OCI-LY3 (cell line): ENCODE results near the gene DOCK9.

Source experiments
- H2AFZ ChIP-seq: fragments of 200-600, 300-600 bp; shearing (Covaris generic); 2 replicates; pipeline ENCODE4 v1.6.0; 2014; ENCODE audit warnings: antibody characterized with exemption, low read depth, low read length
- H3K27ac ChIP-seq: fragments of 200-600, 300-600 bp; sonication (generic); 2 replicates; pipeline ENCODE4 v1.5.1; 2014; ENCODE audit warnings: mild to moderate bottlenecking, low read length, moderate library complexity, mixed read lengths
- H3K27me3 ChIP-seq: fragments of 200-600, 300-600 bp; sonication (generic); 2 replicates; pipeline ENCODE4 v1.6.1; 2014; ENCODE audit warnings: low read depth, low read length, mixed read lengths
- H3K36me3 ChIP-seq: fragments of 200-600, 300-600 bp; sonication (generic); replicated peaks from 2 replicates; pipeline ENCODE3; 2014; ENCODE audit warnings: low read depth, low read length, mixed read lengths
- H3K4me1 ChIP-seq: fragments of 300-600, 200-600 bp; sonication (generic); 2 replicates; pipeline ENCODE4 v1.6.1; 2014; ENCODE audit warnings: low read length, mixed read lengths
- H3K4me2 ChIP-seq: fragments of 200-600, 300-600 bp; sonication (generic); 2 replicates; pipeline ENCODE4 v1.6.1; 2014; ENCODE audit warnings: low read length, mixed read lengths
- H3K4me3 ChIP-seq: fragments of 300-600, 200-600 bp; sonication (generic); 2 replicates; pipeline ENCODE4 v1.5.1; 2014; ENCODE audit warnings: antibody characterized with exemption, mild to moderate bottlenecking, low read length, moderate library complexity
- H3K79me2 ChIP-seq: fragments of 300-600, 200-600 bp; shearing (Covaris generic); 2 replicates; pipeline ENCODE4 v1.6.1; 2014; ENCODE audit warnings: mild to moderate bottlenecking, low read length, mixed read lengths
- H3K9ac ChIP-seq: fragments of 300-600, 200-600 bp; shearing (Covaris generic); 2 replicates; pipeline ENCODE4 v1.6.0; 2014; ENCODE audit warnings: mild to moderate bottlenecking, low read length, moderate library complexity
- H3K9me3 ChIP-seq: fragments of 200-600, 300-600 bp; shearing (Covaris generic); 2 replicates; pipeline ENCODE4 v1.6.1; 2014; ENCODE audit warnings: low read length, mixed read lengths; ENCODE audit not compliant: insufficient read depth
- H4K20me1 ChIP-seq: fragments of 200-600, 300-600 bp; sonication (generic); 2 replicates; pipeline ENCODE4 v1.6.1; 2016; ENCODE audit warnings: low read length, mixed read lengths; ENCODE audit not compliant: insufficient read depth
- CTCF ChIP-seq: fragments of 200-600, 300-600 bp; sonication (generic); IDR thresholded peaks from 2 replicates; pipeline ENCODE4 v1.5.1; 2014; ENCODE audit warnings: antibody characterized with exemption, low read length, low read depth
- EZH2phosphoT487 ChIP-seq: fragments of 200-600 bp; shearing (Covaris generic); IDR thresholded peaks from 2 replicates; pipeline ENCODE4 v1.6.1; 2018; ENCODE audit warnings: antibody characterized with exemption, mixed run types, low read depth

Gene DOCK9

GRCh38 chr13:98877936-98878335 lies 99.9 kb downstream of the DOCK9 start:
- H3K4me3 ChIP-seq = no peak overlapping the region
- H2AFZ ChIP-seq = no peak overlapping the region
- peaks cover 7% of the 10 kb centered on the region for H3K36me3 ChIP-seq
- no peak overlapping the region for H3K4me2 ChIP-seq
- no peaks in the 10 kb centered on the region for H3K27me3 ChIP-seq
- H3K9ac ChIP-seq = no peak overlapping the region
- H4K20me1 ChIP-seq = no peaks in the 10 kb centered on the region
- no peaks in the 10 kb centered on the region for H3K9me3 ChIP-seq
- no peak overlapping the region for H3K27ac ChIP-seq
- TF ChIP-seq CTCF = no peak
- no peak for TF ChIP-seq EZH2phosphoT487
- H3K4me1 ChIP-seq = peaks cover 6% of the 10 kb centered on the region; the same call in 1 of the 2 replicates
- H3K79me2 ChIP-seq = no peaks in the 10 kb centered on the region

GRCh38 chr13:98877466-98877865 lies 100.4 kb downstream of the DOCK9 start:
- Histone ChIP-seq H2AFZ (no peak overlapping the region), H3K79me2 (no peaks in the 10 kb centered on the region), H3K9ac (no peak overlapping the region), H3K27me3 (no peaks in the 10 kb centered on the region), H3K4me3 (no peak overlapping the region), H3K27ac (no peak overlapping the region), H3K4me2 (no peak overlapping the region), H3K4me1 (peaks cover 6% of the 10 kb centered on the region; the same call in 1 of the 2 replicates), H3K9me3 (no peaks in the 10 kb centered on the region), H4K20me1 (no peaks in the 10 kb centered on the region), H3K36me3 (peaks cover 7% of the 10 kb centered on the region)
- no peak for TF ChIP-seq CTCF
- no peak for TF ChIP-seq EZH2phosphoT487

- no peak overlapping the region for H3K9ac ChIP-seq
- TF ChIP-seq EZH2phosphoT487 = no peak
- no peak for TF ChIP-seq CTCF
Observed at GRCh38 chr13:98875146-98875729, 102.6 kb downstream of the DOCK9 start.

DNA sequence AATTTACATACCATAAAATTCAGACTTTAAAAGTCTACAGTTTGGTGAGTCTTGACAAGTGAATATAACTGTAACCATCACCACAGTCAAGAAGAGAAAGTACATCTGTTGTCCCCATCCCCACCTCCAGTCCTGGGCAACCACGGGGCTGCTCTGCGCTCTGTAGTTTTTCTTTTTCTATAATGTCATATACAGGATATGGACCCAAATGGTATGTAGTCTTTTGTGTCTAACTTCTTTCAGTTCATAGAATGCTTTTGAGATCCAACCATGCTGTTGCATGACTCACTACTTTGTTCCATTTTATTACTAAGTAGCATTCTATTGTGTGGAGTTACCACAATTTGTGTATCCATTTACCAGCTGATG lies 103.9 kb downstream of the DOCK9 start:
- H3K27me3 ChIP-seq = no peaks in the 10 kb centered on the region
- no peaks in the 10 kb centered on the region for H3K9me3 ChIP-seq
- no peak for TF ChIP-seq CTCF
- no peak for TF ChIP-seq EZH2phosphoT487
- H3K79me2 ChIP-seq = no peaks in the 10 kb centered on the region
- no peak overlapping the region for H3K4me2 ChIP-seq
- H3K4me3 ChIP-seq = no peak overlapping the region
- H2AFZ ChIP-seq = no peak overlapping the region
- H3K9ac ChIP-seq = no peak overlapping the region
- H3K27ac ChIP-seq = no peak overlapping the region
- peaks cover 6% of the 10 kb centered on the region; the same call in 1 of the 2 replicates for H3K4me1 ChIP-seq
- no peaks in the 10 kb centered on the region for H4K20me1 ChIP-seq
- peaks cover 7% of the 10 kb centered on the region for H3K36me3 ChIP-seq

More at GRCh38 chr13:98875146-98875729, 102.6 kb downstream of the DOCK9 start:
- Histone ChIP-seq H3K4me2 (no peak overlapping the region), H3K4me1 (peaks cover 6% of the 10 kb centered on the region; the same call in 1 of the 2 replicates), H3K27ac (no peak overlapping the region), H3K27me3 (no peaks in the 10 kb centered on the region), H4K20me1 (no peaks in the 10 kb centered on the region), H3K79me2 (no peaks in the 10 kb centered on the region), H3K36me3 (peaks cover 7% of the 10 kb centered on the region), H3K4me3 (no peak overlapping the region), H2AFZ (no peak overlapping the region), H3K9me3 (no peaks in the 10 kb centered on the region)
